Stimulated activated CD8-positive, alpha-beta memory T cell treated with anti-CD3 and anti-CD28 coated beads, Interleukin-2, amount 100 ng/mL, for 1 hour (primary cell): ENCODE data around the gene ADAMTS2.

Source experiments
- DNase-seq, 2 donors: peaks; one replicate each; pipeline ENCODE4 v3.0.0-alpha.2; 2020; ENCODE audit warnings: low read depth in 2 of 2

The ADAMTS2 gene

DNA sequence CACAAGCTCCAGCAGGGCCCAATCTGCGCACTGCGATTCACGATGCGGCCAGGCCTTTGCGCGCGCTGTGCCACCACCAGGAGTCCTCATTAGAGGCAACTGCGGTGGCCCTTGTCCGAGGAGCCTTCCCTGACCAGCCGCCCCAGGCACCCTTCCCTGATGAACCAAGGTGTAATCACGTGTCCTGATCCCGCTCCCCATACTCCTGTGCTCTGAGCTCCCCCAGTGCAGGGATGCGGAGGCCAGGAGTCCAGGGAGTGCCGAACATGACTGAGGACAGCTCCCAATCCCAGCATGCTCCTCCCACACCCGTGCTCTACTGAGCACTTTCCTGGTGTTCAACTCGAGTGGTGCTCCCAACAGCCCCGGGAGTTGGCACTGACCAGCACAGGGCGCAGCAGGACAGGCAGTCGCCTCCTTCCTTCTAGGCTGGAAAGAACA is 150.3 kb downstream of the ADAMTS2 start:
- DNase-seq: no peak

GRCh38 chr5:179194201-179194910 is 150.9 kb downstream of the ADAMTS2 start:
- DNase-seq: no peak

DNA sequence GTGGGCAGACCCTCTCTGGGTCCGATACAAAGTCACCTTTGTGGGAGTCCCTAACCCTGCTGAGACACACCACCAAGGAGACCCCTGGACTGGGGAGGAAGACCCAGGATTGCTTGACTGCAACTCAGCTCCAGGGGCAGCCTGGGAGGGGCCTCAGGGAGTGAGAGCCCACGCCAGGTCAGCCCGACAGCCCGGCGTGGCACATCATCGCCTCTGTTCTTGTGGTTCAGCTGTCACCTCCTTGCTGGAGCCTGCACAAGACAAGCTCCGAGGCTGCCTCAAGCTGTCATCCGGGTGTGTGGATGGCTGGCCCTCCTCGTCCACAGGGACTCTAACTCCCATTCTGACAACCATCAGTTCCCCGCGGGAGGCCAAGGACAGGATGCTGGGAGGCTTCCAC is 151.5 kb downstream of the ADAMTS2 start:
- no peak for DNase-seq

- no peak for DNase-seq
Measured at GRCh38 chr5:179192891-179193470, 152.3 kb downstream of the ADAMTS2 start.

DNA sequence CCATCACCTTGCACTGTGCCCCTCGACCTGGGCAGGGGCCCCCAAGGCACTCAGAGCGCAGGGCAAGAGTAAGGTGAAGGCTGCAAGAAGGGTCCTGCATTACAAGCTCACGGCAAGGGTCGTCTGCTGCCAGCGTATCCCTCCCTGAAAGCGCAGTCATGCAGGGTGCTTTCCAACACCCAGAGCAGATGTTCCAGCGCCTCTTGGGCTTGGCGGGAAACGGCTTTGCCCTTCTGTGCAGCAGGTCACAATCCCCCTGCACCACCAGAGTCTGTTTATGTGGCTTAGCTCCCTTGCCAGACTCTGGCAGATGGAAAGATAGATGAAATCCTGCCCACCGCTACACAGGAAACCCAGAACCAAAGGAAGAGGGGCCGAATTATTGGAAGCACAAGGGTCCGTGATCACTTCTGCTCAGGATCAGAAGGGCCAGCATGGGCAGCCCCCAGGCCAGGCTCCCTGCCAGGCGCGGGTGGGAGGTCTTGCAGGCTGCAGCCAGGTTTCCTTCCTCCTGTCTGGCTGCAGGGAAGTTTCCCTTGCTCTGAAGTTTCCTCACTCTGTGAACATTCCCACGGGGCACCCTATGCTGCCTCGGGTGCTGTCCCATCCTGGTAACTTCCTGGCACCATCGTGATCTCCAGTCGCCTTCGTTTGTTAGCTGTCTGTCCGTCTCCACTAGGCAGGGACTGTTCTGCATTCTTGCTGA is 152.9 kb downstream of the ADAMTS2 start:
- no peak for DNase-seq

DNA sequence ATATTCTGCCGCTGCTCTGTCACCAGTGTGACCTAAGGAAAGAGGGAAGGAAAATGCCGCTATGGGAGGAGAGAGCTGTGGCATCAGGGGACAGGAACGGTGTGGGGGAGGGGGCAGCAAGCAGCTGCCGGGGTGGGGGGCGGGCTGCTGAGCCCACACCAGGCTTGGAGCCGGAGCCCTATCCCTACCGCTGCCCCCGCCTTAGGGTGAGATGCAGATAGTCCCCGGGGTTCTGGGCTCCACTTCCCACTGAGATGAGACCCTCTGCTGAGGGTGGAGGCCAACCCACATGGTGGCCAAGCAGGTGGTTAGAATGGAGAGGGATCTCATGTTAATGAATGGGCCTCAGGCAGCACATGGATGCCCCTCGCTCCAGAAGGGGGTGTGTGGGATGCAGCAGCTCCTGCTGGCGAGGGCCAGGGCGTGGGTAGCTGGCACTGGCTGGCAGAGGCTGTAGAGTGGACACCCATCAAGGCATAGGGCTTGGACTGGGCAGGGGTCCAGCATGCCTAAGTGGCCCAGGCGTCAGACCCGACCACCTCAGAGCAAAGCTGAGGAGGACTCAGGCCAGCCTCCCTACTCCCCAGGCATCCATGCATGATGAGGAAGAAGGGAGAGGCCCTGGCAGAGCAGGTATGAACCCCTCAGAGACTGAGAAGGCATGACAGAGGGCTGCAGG is 153.6 kb downstream of the ADAMTS2 start:
- DNase-seq: no peak

DNA sequence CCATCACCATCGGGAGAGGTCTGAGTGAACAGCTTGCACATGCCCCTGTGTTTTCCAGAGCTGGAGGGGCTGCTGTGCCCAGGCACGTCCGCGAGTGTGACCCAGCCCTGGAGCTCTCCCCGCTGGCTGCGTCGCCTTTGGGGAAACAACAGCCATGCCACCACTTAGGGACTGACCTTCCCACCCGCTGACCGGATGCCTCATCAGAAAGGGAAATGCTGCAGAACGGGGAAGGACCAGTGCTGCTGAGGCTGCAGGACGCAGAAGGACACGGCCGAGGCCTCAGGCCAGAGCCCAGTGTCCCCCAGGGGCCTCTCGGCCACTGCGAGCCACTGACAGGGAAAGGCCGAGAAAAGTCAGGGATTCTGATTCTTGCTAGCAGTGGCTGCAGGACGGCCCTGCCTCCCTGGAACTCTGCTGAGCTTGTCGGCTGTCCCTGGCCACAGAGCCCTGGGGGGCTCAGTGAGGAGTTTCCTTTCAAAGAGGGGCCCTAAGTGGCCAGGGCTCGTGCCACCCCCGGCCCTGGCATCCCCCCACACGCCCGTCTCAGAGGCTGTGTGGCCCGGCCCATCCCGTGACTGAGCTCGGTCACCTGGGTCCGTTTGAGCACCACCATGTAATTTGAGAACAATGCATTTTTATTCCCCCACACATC is 154.3 kb downstream of the ADAMTS2 start:
- DNase-seq: no peak

- DNase-seq: no peak
Measured at GRCh38 chr5:179188636-179189035, 156.6 kb downstream of the ADAMTS2 start.

DNA sequence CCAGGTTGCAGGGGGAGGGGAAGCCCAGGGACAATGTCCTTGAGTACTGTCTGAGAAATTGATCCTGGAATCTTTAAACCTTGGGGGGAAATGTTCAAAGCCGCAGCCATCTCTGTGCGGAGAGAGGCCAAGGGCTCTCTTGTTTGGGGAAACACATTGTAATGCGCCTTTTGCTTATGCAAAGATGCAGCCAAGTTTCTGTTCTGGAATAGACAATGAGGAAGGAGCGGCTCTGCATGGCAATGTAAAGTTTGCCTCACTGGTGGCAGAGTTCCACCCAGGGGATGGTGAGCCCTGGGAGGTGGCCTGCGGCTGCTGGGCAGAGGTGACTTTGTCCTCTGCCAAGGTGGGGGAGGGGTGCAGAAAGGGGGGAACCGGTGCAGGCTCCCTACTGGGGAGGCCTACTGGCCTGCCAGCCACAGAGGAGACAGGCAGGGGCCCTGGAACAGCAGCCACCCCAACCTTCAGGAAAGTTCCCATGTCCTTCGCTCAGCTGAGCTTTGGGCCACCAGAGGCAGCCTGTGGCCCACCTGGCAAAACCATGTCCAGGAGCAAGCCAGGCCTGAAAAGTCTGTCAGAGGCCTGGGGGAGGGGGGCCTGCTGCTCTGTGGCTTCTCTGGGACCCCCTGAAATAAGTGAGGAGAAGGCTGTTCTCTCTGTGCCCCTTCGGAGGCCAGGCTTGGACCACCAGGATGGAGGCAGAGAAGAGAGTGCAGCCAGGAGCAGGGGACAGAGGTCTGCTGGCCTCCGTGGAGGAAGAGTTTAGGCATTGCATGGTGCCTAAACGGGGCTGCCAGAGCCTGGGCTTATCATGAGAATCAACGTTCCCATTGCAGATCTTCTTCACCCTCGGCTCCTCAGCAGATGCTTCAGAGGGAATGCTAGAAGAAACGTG is 157.3 kb downstream of the ADAMTS2 start:
- no peak for DNase-seq

GRCh38 chr5:179187229-179187678 is 158.0 kb downstream of the ADAMTS2 start:
- DNase-seq: no peak

DNA sequence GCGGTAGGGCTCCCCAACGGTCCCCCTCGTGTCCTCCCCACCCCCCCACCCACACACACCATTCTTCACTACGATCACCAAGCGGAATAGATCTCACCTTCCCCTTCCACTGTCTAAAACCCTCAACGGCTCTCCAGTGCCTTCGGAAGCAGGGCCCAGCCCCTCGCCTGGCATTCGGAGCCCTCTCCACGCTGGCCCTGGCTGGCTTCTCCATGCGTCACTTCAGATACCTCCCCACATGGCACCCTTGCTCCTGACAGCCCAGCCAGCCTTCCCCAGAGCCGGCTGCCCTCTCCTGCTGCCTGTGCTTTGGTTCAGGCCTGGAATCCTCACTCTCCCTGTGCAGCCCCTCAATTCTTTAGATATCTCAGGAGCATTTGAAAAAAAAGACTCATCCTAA is 158.5 kb downstream of the ADAMTS2 start:
- no peak for DNase-seq

GRCh38 chr5:179185941-179186411 is 159.3 kb downstream of the ADAMTS2 start:
- no peak for DNase-seq

DNA sequence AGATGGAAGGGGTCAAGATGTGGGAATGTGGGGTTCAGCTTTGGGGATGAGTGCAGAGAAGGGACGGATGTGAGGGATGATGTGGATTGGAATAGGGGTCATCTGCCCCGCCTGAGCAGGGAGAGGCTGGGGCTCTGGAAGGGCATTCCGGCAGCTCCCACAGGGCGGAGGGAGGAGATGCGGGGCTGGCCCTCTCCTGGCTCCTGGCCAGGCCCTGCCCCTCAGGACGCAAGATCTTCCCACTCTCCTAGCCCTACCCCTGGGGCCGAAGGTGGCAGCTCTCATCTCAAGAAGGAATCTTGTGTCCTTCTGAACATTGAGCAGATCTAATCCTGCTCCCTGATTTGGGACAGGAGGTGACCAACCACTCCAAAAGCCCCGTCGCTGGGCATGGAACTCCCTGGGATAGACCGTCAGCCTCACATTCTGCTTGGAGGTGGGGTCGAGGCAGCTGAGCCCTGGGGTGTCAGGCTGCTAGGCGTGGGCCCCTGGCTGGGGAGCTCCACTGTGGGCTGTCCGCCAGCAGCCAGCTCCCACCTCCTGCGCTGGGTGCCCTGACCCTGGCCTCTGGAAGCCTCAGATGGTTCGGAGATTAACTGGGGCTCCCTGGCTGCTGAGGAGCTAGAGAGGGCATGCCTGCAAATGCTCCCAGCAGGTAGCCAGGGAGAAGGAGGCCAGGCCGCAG is 159.9 kb downstream of the ADAMTS2 start:
- DNase-seq: no peak

- DNase-seq: no peak
Measured at GRCh38 chr5:179184521-179185050, 160.7 kb downstream of the ADAMTS2 start.

DNA sequence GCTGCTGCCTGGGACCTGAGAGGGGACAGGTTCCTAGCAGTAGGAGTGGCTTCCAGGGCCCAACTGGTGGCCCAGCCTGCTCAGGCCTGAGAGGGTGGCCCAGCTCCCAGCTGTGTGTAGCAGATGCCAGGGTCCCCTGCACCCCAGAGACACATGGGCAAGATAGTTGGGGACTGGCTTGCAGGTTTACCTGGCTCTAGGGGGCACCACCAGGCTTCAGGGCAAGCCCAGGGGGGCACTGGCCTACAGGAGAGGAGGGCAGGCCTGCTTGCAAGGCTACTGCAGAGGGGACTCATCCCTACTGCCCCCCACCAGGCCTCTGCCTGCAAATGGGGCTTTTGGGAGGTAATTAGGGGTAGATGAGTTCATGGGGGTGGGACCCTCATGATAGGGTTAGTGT is 161.8 kb downstream of the ADAMTS2 start:
- DNase-seq: no peak

DNA sequence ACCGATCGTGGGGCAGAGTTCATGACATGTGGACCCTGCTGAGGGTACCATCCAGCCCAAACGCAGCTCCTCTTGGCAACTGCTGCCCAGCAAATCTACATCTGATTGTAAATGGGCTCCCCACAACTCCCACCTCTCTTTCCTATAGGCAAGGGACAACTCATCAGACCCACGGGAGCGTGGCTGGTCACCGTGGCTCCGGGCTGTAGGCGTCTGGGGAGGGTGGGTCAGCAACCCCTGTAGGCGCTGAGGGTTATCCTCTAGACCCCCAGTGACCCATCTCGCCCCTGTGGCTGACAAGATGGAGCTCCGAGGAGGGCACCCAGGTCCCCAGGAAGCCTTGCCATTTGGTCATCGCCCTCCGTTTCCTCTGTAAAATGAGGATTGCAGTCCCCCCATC is 162.7 kb downstream of the ADAMTS2 start:
- DNase-seq: no peak

DNA sequence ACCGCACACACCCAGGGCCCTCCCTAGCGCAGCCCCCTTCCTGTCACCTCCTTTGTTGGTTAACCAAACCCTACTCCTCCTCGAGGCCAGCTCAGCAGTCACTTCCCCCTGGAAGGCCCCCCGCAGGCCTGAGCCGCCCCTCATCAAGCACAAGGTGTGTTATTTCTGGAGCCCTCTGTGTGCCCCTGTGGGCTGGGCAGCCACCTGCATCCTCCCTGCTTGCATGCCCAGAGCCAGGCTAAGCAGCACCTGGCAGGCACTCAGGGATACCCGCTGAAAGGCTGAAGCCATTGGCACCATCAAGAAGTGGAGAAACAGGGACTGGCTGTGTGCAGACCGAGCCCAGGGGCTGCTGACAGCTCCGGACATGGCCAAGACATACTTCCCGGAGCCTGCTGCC is 163.3 kb downstream of the ADAMTS2 start:
- DNase-seq: no peak

GRCh38 chr5:179180921-179181645 is 164.2 kb downstream of the ADAMTS2 start:
- DNase-seq: no peak

DNA sequence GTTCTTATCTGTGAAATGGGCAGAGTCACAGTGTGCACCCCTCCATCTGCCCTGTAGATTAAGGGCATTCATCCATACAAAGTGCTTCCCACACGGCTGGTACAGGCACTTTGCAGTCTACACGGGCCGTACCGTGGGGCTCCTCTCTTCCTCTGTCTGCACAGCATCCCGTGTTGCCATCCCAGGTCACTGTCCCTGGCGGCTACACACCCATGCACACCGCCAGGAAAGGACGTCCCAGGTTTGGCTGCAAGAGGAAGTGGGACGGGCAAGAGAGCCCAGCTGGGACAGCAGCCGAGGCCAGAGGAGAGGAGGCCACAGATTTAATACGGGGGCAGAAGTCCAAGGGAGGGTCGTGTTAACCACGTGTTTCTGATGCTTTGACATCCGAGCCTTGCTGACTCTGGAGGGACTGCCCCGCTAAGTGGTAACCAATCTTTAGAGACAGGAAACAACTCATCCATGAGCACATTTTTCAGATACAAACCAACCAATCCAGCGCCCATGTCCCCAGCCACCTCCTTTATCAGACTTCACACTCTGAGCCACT is 165.1 kb downstream of the ADAMTS2 start:
- DNase-seq: no peak
